ENCODE results near the gene NCKIPSD.

The NCKIPSD gene

DNA sequence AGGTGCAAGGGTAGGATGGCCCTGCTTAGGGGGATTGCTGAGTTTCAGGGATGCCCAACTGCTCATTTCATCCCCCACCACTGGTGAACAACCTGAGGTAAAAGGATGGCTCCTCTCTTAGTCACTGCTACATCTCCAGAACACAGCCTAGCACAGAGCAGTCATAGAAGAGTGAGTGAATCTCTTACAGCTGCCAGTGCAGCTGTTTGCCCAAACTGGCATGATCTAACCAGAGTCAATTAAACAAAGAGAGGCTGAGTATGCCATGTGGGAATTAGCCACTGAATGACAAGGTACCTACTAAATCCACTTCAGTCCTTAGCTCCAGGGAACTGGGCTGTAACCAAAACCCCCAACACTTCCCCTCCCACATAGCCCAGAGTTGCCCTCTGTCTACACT, 6.8 kb upstream of the NCKIPSD start:
- Histone ChIP-seq H2AFZ (ENCODE audit: low read length) (no peak overlapping the region), H3K4me2 (ENCODE audit: low read depth, low read length) (no peak overlapping the region), H3K27me3 (replicated peaks; ENCODE audit: insufficient read depth, low read length) (no peaks in the 10 kb centered on the region), H3F3A (ENCODE audit: insufficient read depth, low read length) (no peaks in the 10 kb centered on the region), H3K4me1 (ENCODE audit: low read length) (no peaks in the 10 kb centered on the region), H3K27ac (ENCODE audit: low read length) (no peak overlapping the region), H3K79me2 (ENCODE audit: low read length) (peaks cover 17% of the 10 kb centered on the region), H3K4me3 (ENCODE audit: low read length) (no peak overlapping the region), H3K9me3 (replicated peaks; ENCODE audit: insufficient read depth, low read length) (no peaks in the 10 kb centered on the region), H3K36me3 (replicated peaks; ENCODE audit: insufficient read depth, low read length) (no peaks in the 10 kb centered on the region; the same call in 1 of the 2 replicates), H3K9ac (ENCODE audit: low read length) (no peak overlapping the region), H4K20me1 (ENCODE audit: insufficient read depth, low read length) (no peaks in the 10 kb centered on the region; the same call in 1 of the 2 replicates), H3K9me2 (replicated peaks; ENCODE audit: insufficient read depth, low read length) (no peaks in the 10 kb centered on the region)
- no peak for TF ChIP-seq EZH2phosphoT487 (IDR thresholded peaks at IDR 0.05; ENCODE audit: low read length)
- TF ChIP-seq EZH2 (optimal IDR thresholded peaks at IDR 0.05; ENCODE audit: low read depth, low read length), result no peak
- TF ChIP-seq, protein P1, sequence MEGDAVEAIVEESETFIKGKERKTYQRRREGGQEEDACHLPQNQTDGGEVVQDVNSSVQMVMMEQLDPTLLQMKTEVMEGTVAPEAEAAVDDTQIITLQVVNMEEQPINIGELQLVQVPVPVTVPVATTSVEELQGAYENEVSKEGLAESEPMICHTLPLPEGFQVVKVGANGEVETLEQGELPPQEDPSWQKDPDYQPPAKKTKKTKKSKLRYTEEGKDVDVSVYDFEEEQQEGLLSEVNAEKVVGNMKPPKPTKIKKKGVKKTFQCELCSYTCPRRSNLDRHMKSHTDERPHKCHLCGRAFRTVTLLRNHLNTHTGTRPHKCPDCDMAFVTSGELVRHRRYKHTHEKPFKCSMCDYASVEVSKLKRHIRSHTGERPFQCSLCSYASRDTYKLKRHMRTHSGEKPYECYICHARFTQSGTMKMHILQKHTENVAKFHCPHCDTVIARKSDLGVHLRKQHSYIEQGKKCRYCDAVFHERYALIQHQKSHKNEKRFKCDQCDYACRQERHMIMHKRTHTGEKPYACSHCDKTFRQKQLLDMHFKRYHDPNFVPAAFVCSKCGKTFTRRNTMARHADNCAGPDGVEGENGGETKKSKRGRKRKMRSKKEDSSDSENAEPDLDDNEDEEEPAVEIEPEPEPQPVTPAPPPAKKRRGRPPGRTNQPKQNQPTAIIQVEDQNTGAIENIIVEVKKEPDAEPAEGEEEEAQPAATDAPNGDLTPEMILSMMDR (IDR thresholded peaks at IDR 0.05; ENCODE audit: low read length), result no peak
- DNase-seq, result no peak

DNA sequence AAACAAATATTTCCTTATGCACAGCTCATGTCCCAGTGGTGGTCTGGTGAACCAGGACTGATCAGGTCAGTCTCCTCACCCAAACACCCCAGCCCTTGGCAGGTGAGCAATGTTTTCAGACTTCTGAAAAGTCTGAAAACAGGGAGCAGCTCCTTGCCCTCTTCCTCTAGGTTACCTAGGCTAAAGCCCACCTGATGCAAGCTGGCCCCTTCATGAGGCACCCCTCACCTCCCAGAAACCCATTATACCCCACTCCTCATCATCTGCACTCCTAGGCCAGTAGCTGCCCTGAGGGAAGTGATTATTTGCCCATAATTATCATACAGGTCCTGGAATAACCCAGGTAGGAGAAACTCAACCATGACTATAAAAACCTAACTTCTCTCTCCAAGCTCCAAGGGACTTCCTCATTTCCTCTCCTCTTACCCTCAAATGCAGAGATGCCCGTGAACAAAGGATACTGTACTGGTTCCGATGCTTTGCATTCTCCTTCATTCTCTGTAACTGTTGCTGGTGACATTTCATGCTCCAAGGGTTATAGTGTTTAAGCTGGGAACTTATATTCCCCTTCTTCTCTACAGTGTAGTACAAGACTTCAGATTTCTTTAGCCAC, 5.2 kb upstream of the NCKIPSD start:
- H3K4me3 ChIP-seq (ENCODE audit: low read length), result no peak overlapping the region
- TF ChIP-seq, protein P1 (IDR thresholded peaks at IDR 0.05; ENCODE audit: low read length), result no peak
- TF ChIP-seq EZH2 (optimal IDR thresholded peaks at IDR 0.05; ENCODE audit: low read depth, low read length) (no peak), EZH2phosphoT487 (IDR thresholded peaks at IDR 0.05; ENCODE audit: low read length) (no peak)
- H3K36me3 ChIP-seq (replicated peaks; ENCODE audit: insufficient read depth, low read length), result no peaks in the 10 kb centered on the region; the same call in 1 of the 2 replicates
- DNase-seq, result no peak
- peaks cover 4% of the 10 kb centered on the region for H3F3A ChIP-seq (ENCODE audit: insufficient read depth, low read length)
- no peak overlapping the region for H3K4me2 ChIP-seq (ENCODE audit: low read depth, low read length)
- H3K9me3 ChIP-seq (replicated peaks; ENCODE audit: insufficient read depth, low read length), result no peaks in the 10 kb centered on the region
- no peak overlapping the region for H3K9ac ChIP-seq (ENCODE audit: low read length)
- peaks cover 5% of the 10 kb centered on the region; the same call in 1 of the 2 replicates for H3K4me1 ChIP-seq (ENCODE audit: low read length)
- H3K27ac ChIP-seq (ENCODE audit: low read length), result no peak overlapping the region
- no peaks in the 10 kb centered on the region for H3K9me2 ChIP-seq (replicated peaks; ENCODE audit: insufficient read depth, low read length)
- H2AFZ ChIP-seq (ENCODE audit: low read length), result no peak overlapping the region
- H3K27me3 ChIP-seq (replicated peaks; ENCODE audit: insufficient read depth, low read length), result no peaks in the 10 kb centered on the region
- H3K79me2 ChIP-seq (ENCODE audit: low read length), result peaks cover 6% of the 10 kb centered on the region; the same call in 1 of the 2 replicates
- no peaks in the 10 kb centered on the region; the same call in 1 of the 2 replicates for H4K20me1 ChIP-seq (ENCODE audit: insufficient read depth, low read length)

DNA sequence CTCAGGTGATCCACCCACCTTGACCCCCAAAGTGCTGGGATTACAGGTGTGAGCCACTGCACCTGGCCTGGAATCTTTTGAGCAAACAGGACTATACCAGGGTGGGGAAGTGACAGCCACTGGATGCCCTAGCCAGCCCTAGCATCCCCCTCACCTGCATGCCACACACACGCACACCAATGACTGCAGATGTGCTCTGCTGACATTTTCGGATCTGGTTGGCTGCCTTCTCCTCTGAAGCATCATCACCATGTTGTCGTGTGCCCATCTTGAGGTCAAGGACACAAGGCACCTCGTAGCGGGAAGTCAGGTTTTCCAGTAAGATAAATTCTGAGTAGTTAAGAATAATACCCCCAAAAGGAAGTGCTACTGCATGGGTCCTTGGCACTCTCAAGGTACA, 3.7 kb upstream of the NCKIPSD start:
- peaks cover 4% of the 10 kb centered on the region for H3F3A ChIP-seq (ENCODE audit: insufficient read depth, low read length)
- no peaks in the 10 kb centered on the region; the same call in 1 of the 2 replicates for H3K36me3 ChIP-seq (replicated peaks; ENCODE audit: insufficient read depth, low read length)
- no peak for DNase-seq
- no peak overlapping the region for H3K27ac ChIP-seq (ENCODE audit: low read length)
- H3K9ac ChIP-seq (ENCODE audit: low read length), result no peak overlapping the region
- H4K20me1 ChIP-seq (ENCODE audit: insufficient read depth, low read length), result no peaks in the 10 kb centered on the region
- H3K4me3 ChIP-seq (ENCODE audit: low read length), result no peak overlapping the region
- H3K79me2 ChIP-seq (ENCODE audit: low read length), result peaks cover 10% of the 10 kb centered on the region
- H2AFZ ChIP-seq (ENCODE audit: low read length), result no peak overlapping the region
- H3K4me1 ChIP-seq (ENCODE audit: low read length), result peaks cover 5% of the 10 kb centered on the region; the same call in 1 of the 2 replicates
- H3K9me3 ChIP-seq (replicated peaks; ENCODE audit: insufficient read depth, low read length), result no peaks in the 10 kb centered on the region
- no peak for TF ChIP-seq EZH2 (optimal IDR thresholded peaks at IDR 0.05; ENCODE audit: low read depth, low read length)
- TF ChIP-seq, protein P1 (IDR thresholded peaks at IDR 0.05; ENCODE audit: low read length), result no peak
- no peak for TF ChIP-seq EZH2phosphoT487 (IDR thresholded peaks at IDR 0.05; ENCODE audit: low read length)
- H3K27me3 ChIP-seq (replicated peaks; ENCODE audit: insufficient read depth, low read length), result no peaks in the 10 kb centered on the region
- no peak overlapping the region for H3K4me2 ChIP-seq (ENCODE audit: low read depth, low read length)
- no peaks in the 10 kb centered on the region for H3K9me2 ChIP-seq (replicated peaks; ENCODE audit: insufficient read depth, low read length)
